GM19468 (cell line): Measurements from ENCODE around the gene UBE2Z.
A peak's percentile ranks its signal among the peaks of the same experiment; 100 is the strongest.
"Not testable (repeated sequence)": the region's sequence is repeated elsewhere in the genome, so short reads cannot be mapped to it uniquely, and the experiment has no call there.

Source experiments
- ATAC-seq: cut with Tn5 transposase; IDR thresholded peaks from one replicate; pipeline ENCODE4 v1.9.1; 2021; ENCODE audit warnings: mild to moderate bottlenecking, moderate library complexity, moderate number of reproducible peaks; ENCODE audit not compliant: unreplicated experiment; ENCODE audit errors: extremely low read depth

UBE2Z gene

GRCh38 chr17:48908047-48908843 lies at the start of gene UBE2Z:
UBE2Z (plus strand) TSS chr17:48908407; CDS start chr17:48908504, 97 bp downstream.
- ATAC-seq, result peak; percentile 33

DNA sequence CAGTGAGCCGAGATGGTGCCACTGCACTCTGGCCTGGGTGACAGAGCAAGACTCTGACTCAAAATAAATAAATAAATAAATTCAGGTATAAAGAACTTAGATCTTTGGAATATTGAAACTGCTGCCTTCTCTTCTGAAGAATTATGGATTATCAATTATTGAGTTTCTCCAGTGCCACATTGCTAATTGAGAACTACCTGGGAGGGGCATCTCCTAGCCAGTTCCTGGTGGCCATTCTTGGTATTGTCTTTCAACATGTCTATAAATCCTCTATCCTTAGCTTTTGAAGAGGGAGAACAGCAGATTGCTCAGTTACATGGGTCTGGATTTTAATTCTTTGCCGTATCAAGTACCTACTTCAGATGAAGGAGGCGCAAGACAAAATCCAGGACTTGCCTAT lies 48.2 kb upstream of the UBE2Z start:
- ATAC-seq, result no peak

- no peak for ATAC-seq
Observed at GRCh38 chr17:48860456-48860855, 47.8 kb upstream of the UBE2Z start.

DNA sequence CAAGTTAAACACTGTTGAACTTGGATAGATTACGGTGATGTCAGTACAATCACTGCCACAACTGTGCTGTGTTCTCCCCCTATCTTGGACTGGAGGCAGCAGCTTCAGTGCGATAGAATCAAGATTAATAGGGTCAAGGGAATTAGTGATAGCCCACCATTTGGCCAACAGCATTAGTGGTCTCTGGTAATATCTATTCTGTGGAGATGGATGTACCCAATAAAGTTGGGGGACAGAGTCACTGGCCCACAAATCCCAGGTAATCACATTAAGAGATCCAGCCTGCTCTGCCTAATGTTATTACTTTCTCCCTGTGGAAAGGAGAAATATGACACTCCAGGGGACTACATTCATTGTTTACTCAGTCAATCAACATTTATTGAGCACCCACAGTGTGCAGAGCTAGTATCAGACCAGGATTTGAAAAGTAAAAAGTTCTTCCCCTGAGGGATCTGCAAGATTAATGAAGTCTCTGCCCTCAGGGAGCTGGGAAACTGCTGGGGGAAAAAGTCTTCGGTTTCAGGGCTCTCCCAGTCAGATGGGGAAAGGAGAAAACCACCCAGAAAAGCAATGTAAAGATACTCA lies 39.2 kb upstream of the UBE2Z start:
- no peak for ATAC-seq

DNA sequence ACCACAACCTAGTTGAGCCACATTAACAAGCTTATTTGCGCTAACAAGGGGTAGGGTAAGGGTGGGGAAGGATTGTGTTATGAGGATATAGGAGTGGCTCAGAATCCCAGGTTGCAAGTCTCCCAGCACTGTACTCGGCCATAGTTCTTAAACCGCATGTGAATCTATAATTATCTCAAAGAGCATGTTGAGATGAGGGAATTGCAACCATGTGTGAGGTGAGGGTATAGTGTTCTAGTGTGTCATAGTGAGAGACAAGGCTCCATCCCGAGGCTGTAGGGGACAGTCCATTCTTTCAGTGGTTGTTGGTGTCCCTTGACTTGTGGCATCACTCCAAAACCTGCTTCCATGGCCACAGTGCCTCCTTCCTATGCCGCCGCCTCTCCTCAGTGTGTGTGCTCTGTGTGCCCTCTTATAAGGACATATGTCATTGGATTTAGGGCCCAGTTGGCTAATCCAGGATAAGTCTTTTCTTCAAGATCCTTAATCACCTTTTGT lies 38.3 kb upstream of the UBE2Z start:
- no peak for ATAC-seq

- ATAC-seq, result no peak
Observed at GRCh38 chr17:48871035-48871550, 37.1 kb upstream of the UBE2Z start.

- no peak for ATAC-seq
Observed at GRCh38 chr17:48871551-48872351, 36.5 kb upstream of the UBE2Z start.

GRCh38 chr17:48872409-48872808 lies 35.8 kb upstream of the UBE2Z start:
- ATAC-seq, result not testable (repeated sequence)

DNA sequence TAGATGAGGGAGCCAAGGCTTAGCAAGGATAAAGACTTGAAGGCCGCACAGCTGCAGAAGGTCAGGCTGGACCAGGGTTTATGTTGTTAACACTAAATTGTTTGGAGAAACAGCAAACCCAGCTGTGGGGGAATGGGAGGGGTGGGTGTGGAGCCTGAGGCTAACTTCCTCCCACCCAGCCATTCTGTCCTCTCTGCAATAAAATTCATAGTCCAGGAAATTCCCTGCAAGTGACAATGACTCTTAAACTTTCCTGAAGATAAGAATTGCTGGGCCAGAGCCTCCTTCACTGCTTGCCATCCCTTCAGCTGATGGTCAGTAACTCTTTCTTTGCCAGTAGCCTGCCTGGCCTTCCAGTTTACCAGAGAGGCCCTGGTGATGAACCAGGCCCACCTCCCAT lies 35.0 kb upstream of the UBE2Z start:
- no peak for ATAC-seq

DNA sequence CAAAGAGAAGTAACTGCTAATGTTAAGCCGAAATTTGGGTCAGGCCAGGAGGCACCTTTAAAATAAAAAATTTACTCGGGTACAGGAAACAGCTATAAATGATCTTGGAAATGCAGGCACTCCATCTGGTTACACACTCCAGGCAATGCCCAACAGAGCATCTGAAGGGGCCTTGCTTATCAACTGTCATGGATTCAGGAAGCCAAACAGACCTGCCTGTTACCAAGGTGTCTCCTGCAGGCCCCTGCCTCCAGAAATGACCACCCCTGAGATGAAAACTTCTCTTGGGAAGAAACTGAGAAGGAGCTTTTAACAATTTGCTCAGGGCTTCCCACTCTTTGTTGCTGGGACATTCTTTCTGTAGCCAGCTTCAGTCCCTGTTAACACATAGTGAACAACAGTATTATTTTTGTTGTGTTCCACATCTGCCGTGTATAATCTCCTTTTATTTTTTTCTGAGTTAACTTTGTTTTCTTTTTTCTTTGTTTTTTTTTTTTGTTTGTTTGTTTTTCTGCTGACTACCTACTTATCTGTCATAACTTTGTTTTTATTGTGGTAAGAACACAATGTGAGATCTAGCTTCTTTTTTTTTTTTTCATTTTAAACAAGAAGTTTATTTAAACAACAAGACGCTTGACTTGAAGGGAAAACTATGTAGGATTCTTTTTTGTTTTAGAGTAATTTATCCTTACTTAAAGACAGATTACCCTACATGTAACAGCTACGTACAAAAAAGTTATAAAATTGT lies 34.3 kb upstream of the UBE2Z start:
- ATAC-seq, result no peak

GRCh38 chr17:48878920-48879898 lies 29.0 kb upstream of the UBE2Z start:
- no peak for ATAC-seq

- ATAC-seq, result no peak
Observed at GRCh38 chr17:48882272-48882671, 25.9 kb upstream of the UBE2Z start.

GRCh38 chr17:48883171-48883570 lies 25.0 kb upstream of the UBE2Z start:
- no peak for ATAC-seq

- ATAC-seq, result no peak
Observed at GRCh38 chr17:48890086-48890485, 18.1 kb upstream of the UBE2Z start.

GRCh38 chr17:48892940-48893645 lies 15.1 kb upstream of the UBE2Z start:
- no peak for ATAC-seq

DNA sequence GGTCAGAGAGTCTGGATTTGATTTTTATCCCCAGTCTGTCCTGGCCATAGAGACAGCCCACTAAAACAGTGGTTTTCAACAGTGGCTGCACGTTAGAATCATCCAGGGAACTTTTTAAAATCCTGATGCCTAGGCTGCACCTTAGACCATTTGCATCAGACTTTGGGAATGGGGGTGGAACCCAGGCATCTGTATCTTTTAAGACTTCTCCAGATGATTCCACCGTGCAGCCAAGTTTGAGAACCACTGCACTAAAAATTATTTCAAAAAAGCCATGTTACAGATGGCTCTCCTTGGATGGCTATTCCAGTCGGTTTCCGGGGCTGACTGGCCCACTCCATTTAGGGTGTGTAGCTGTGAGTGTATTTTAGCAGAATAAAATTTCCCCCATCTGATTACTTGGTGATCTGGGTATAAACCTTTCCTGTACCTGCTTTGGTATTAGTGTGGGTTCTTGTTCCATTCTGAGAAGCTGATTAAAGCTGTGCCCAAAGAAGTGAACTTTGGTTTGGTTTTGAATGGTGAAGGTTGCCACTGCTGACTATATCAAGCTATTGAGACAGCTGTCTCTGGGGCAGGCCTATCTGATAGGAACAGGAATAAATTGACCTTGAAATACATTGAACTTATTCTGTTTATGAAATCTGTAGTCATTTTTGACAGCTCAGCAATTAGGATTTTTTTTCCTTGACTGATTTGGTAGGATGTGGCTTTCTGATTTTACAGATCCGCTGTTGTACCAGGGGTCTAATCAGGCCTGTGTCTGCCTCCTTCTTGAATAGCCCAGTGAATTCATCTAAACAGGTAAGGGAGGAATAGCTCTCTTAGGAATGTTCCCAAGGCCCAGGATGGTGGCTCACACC lies 14.3 kb upstream of the UBE2Z start:
- ATAC-seq, result no peak

GRCh38 chr17:48894886-48895285 lies 13.3 kb upstream of the UBE2Z start:
- ATAC-seq, result no peak
